Endothelial cell (in vitro differentiated cells): ENCODE data around the gene SSTR5. TPM values are rescaled to one million over a fixed set of nuclear protein-coding genes. Genes with fewer than 3 reads are reported as not detected.

ENCODE experiments used
- DNase-seq: peaks from one replicate; pipeline ENCODE4 v3.0.0; 2021; ENCODE audit warnings: low spot score
- H3K27ac Mint-ChIP-seq: one replicate; pipeline ENCODE4 v1.8.0; 2021; ENCODE audit warnings: mixed read lengths, inconsistent platforms; ENCODE audit not compliant: unreplicated experiment
- H3K27me3 Mint-ChIP-seq: one replicate; pipeline ENCODE4 v1.8.0; 2021; ENCODE audit warnings: mild to moderate bottlenecking, moderate library complexity, mixed read lengths, inconsistent platforms; ENCODE audit not compliant: unreplicated experiment
- H3K36me3 Mint-ChIP-seq: one replicate; pipeline ENCODE4 v1.8.0; 2021; ENCODE audit warnings: mild to moderate bottlenecking, low read depth, mixed read lengths, inconsistent platforms; ENCODE audit not compliant: unreplicated experiment
- H3K4me1 Mint-ChIP-seq: one replicate; pipeline ENCODE4 v1.8.0; 2021; ENCODE audit warnings: mild to moderate bottlenecking, mixed read lengths, inconsistent platforms; ENCODE audit not compliant: unreplicated experiment
- H3K4me3 Mint-ChIP-seq: one replicate; pipeline ENCODE4 v1.8.0; 2021; ENCODE audit warnings: mild to moderate bottlenecking, mixed read lengths, inconsistent platforms; ENCODE audit not compliant: unreplicated experiment
- H3K9me3 Mint-ChIP-seq: one replicate; pipeline ENCODE4 v1.8.0; 2021; ENCODE audit warnings: mixed read lengths, inconsistent platforms; ENCODE audit not compliant: unreplicated experiment
- CTCF ChIP-seq: fragments of 200-600 bp; sonication (generic); IDR thresholded peaks from one replicate; pipeline ENCODE4 v1.5.0; 2021; ENCODE audit warnings: antibody characterized with exemption; ENCODE audit not compliant: unreplicated experiment
- total RNA-seq: library from RNA; stranded (reverse); fragmentation: NEBNext Ultra II Directional; extraction: Animal tissue kit (Norgen Biotek cat#: 25700); gene quantifications from one replicate; pipeline ENCODE4 v1.2.1, GENCODE V29; 2021; ENCODE audit not compliant: unreplicated experiment

The SSTR5 gene
- total RNA-seq, 1 donor from 2014 or later: not detected

DNA sequence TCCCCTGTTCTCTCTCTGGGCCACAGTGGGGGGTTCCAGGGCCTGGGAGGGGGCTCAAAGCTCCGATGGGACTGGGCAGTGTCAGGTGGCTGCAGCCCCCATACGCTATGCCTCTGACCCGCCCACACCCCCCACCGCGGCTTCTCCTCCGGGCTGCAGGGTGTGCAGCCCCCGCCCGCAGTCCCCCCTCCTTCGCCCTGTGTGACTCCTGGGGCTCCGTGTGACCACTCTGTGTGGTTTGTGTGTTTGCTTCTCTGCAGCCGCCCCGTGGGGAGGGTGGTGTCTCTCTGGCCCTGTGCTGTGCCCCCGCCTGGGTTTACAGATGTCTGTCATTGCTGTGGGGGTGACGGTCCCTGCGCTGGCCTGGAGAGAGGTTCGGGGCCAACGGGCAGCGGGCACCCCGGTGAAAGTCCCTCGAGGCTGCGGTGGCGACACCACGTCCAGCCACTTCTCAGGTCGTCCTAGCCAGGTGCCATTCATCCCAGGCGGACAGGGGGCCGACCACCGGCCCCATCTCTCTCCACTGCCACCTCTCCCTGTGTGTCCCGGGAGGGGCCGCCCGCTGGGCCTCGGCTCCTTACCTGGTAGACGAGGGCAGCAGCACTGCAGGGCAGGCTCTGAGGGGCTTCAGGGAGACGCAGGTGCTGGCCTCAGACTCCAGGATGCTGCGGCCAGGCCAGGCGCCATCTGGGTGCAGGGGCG, 5.5 kb downstream of the SSTR5 start:
- H3K27ac Mint-ChIP-seq: no peak overlapping the region

DNA sequence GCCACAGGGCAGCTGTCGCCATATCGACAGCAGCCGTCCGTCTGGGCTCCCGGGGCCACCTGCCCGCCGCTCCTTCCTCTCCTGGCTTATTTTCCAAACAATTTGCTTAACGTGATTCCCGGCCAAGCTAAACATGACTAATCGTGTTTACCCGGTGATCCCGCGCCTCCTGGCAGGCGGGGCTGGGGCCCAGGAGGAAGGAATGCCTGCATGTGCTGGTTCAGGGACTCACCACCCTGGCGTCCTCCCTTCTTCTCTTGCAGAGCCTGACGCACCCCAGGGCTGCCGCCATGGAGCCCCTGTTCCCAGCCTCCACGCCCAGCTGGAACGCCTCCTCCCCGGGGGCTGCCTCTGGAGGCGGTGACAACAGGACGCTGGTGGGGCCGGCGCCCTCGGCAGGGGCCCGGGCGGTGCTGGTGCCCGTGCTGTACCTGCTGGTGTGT, 6.1 kb downstream of the SSTR5 start:
- Mint-ChIP-seq H3K36me3 (no peaks in the 10 kb centered on the region), H3K4me3 (no peak overlapping the region), H3K27ac (no peak overlapping the region), H3K4me1 (no peaks in the 10 kb centered on the region), H3K27me3 (peaks cover 2% of the 10 kb centered on the region), H3K9me3 (no peaks in the 10 kb centered on the region)
- TF ChIP-seq CTCF: no peak
- DNase-seq: no peak

More for the DNA sequence above, 5.5 kb downstream of the SSTR5 start:
- Mint-ChIP-seq H3K36me3 (no peaks in the 10 kb centered on the region), H3K4me3 (no peak overlapping the region), H3K27me3 (peaks cover 2% of the 10 kb centered on the region), H3K4me1 (no peaks in the 10 kb centered on the region), H3K9me3 (no peaks in the 10 kb centered on the region)
- DNase-seq: no peak
- no peak for TF ChIP-seq CTCF

DNA sequence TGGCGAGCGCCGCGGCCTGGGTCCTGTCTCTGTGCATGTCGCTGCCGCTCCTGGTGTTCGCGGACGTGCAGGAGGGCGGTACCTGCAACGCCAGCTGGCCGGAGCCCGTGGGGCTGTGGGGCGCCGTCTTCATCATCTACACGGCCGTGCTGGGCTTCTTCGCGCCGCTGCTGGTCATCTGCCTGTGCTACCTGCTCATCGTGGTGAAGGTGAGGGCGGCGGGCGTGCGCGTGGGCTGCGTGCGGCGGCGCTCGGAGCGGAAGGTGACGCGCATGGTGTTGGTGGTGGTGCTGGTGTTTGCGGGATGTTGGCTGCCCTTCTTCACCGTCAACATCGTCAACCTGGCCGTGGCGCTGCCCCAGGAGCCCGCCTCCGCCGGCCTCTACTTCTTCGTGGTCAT, 6.8 kb downstream of the SSTR5 start:
- H3K9me3 Mint-ChIP-seq: no peaks in the 10 kb centered on the region
- H3K36me3 Mint-ChIP-seq: no peaks in the 10 kb centered on the region
- TF ChIP-seq CTCF: no peak
- H3K4me3 Mint-ChIP-seq: no peak overlapping the region
- H3K27me3 Mint-ChIP-seq: peaks cover 2% of the 10 kb centered on the region
- no peak for DNase-seq
- no peak overlapping the region for H3K27ac Mint-ChIP-seq
- no peaks in the 10 kb centered on the region for H3K4me1 Mint-ChIP-seq

GRCh38 chr16:1079786-1080525, 7.4 kb downstream of the SSTR5 start:
- no peaks in the 10 kb centered on the region for H3K4me1 Mint-ChIP-seq
- DNase-seq: no peak
- H3K27ac Mint-ChIP-seq: no peak overlapping the region
- peaks cover under 1% of the 10 kb centered on the region for H3K9me3 Mint-ChIP-seq
- H3K4me3 Mint-ChIP-seq: no peak overlapping the region
- no peak for TF ChIP-seq CTCF
- H3K27me3 Mint-ChIP-seq: peaks cover 2% of the 10 kb centered on the region
- no peaks in the 10 kb centered on the region for H3K36me3 Mint-ChIP-seq
